Kasumi-1 (cell line): ENCODE data around the gene SNAPC1.
"Not testable (repeated sequence)": the region's sequence is repeated elsewhere in the genome, so short reads cannot be mapped to it uniquely, and the experiment has no call there.

ENCODE experiments used
- DNase-seq, 2 experiments: peaks; one replicate each; lab custom pipeline; 2025; lab: John Stamatoyannopoulos, UW

Gene SNAPC1, protein sequence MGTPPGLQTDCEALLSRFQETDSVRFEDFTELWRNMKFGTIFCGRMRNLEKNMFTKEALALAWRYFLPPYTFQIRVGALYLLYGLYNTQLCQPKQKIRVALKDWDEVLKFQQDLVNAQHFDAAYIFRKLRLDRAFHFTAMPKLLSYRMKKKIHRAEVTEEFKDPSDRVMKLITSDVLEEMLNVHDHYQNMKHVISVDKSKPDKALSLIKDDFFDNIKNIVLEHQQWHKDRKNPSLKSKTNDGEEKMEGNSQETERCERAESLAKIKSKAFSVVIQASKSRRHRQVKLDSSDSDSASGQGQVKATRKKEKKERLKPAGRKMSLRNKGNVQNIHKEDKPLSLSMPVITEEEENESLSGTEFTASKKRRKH

GRCh38 chr14:61761959-61762786 lies at the start of gene SNAPC1:
Gene SNAPC1 (plus strand): TSS chr14:61762420. CDS start chr14:61762461, 41 bp downstream.
- DNase-seq, result peak; percentile 98 to 99

- DNase-seq, result no peak
These were observed 48.3 kb upstream of the SNAPC1 start for GRCh38 chr14:61713724-61714437.

DNA sequence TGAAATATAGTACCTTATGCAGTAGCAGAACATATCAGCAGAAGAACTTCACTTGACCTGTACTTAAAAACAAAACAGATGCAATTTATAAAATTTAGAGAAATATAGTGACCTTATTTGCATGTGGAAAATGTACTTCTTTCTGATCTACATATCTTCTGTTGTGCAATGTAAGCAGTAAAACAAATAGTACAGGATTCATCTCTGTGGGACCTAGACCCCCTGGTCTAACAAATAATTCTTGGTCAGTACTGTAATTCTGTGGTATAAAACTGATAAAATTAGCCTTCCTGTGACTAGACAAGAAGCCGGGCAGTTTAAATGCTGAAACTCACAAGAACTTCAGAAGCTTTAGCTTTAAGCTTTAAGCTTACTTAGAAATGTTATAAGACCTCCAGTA lies 45.3 kb upstream of the SNAPC1 start:
- DNase-seq, result no peak

GRCh38 chr14:61718039-61718438 lies 44.2 kb upstream of the SNAPC1 start:
- no peak for DNase-seq

- no peak for DNase-seq
These were observed 42.6 kb upstream of the SNAPC1 start for GRCh38 chr14:61719344-61720293.

DNA sequence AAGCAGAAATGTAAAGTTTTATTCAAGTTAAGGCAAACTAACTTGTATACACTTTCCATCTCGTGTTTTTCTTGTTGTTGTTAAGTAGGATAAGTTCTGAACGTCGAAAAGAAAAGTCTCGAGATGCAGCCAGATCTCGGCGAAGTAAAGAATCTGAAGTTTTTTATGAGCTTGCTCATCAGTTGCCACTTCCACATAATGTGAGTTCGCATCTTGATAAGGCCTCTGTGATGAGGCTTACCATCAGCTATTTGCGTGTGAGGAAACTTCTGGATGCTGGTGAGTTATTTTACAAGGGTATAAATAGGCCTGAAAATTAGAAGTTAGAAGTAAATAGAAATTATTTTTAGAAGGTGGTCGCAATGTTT lies 41.9 kb upstream of the SNAPC1 start:
- DNase-seq, result no peak

DNA sequence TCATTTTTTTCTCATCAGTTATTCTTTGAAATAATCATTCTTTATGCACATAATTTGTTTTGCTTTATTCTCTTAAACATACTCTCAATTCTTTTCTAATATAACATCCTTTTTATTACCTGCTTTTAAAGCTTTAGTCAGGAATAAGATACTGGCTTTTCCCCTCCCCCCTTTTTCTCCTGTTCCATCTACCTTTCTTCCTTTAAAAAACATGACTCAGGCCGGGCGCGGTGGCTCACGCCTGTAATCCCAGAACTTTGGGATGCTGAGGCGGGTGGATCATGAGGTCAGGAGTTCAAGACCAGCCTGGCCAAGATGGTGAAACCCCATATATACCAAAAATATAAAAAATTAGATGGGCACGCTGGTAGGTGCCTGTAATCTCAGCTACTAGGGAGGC lies 41.5 kb upstream of the SNAPC1 start:
- DNase-seq, result no peak

DNA sequence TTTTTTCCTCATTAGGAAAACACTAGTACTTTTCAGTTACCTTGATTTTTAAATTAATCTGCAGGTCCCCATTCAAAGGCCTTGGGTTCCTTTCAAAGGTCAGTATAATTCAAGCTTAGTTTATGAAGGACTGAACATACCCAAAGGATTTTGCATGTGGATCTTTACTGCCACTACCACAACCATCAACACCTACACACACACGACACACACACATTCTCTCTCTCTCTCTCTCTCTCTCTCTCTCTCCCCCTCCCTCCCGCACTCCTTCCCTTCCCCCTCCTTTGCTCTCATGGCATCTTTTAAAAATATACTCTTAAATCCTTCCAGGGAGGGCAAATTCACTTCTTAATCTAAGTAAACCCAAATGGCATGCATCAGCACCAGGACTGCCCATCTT lies 38.1 kb upstream of the SNAPC1 start:
- no peak for DNase-seq

DNA sequence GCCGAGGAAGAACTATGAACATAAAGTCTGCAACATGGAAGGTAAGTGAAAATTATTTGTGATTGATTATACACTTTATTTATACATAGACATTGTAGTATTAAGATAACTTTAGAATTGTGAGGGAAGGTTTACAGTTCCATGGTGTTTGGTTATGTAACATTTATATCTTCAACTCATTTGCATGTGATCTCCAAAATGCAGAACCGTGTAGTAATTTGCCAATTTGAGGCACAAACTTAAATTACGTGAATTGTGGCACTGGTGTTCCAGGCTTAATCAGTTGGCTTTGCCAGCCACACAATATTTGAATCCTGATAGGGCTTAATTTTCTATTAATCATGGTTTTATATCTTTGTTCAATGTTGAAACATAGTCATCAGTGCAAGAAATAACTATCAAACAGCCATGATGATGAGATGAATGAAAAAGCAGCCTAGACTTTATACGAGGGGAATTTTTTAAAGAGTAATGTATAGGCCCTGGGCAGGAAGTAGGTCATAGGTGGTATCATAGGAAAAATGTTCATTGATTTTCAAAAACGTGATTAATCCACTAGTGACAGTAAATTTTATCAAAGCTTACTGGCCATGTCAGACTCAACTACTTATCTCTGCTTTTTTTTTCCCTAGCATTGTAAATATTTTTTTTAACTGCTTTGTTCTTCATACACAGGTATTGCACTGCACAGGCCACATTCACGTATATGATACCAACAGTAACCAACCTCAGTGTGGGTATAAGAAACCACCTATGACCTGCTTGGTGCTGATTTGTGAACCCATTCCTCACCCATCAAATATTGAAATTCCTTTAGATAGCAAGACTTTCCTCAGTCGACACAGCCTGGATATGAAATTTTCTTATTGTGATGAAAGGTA lies 35.2 kb upstream of the SNAPC1 start:
- no peak for DNase-seq

DNA sequence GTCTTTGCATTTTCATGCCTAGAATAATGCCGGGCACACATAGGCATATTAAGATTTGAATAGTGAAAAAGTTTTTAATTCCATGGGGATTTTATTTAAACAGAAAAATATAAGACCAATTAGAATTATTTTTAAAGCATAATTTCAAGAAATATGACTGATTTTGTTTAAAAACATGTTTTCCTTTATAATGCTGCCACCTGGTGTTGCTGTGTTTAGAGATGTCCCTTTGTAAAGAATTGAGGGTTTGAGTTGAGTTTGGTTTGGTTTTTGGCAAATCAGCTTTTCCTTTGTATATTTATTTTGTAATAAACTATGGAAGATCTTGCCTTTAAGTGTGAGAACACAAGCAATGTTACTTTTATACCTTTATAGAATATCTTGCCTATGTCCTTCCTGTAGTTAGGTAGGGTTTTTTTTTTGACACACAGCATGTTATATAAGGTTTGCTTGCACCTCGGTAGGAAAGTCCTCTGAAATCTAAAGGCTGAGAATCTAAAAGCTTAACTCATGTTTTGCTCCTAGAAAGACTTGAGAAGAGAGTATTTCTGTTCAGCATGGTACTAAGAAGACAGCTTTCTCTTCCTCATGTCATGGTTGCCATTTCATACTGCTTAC lies 31.4 kb upstream of the SNAPC1 start:
- DNase-seq, result peak; percentile 13 to 36

DNA sequence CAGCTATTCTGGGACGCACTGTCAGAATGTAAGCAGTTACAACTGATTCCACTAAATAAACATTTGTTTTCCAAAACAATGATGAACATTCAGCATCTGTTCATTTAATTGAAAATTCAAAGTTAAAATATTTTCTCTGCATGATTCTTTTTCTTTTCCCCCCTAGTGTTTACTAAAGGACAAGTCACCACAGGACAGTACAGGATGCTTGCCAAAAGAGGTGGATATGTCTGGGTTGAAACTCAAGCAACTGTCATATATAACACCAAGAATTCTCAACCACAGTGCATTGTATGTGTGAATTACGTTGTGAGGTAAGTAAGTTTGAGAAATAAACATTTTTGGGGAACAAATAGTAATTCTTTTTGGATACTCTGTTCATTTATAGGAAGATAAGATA lies 28.2 kb upstream of the SNAPC1 start:
- peak in 1 of 2 experiments; percentile 13 for DNase-seq

DNA sequence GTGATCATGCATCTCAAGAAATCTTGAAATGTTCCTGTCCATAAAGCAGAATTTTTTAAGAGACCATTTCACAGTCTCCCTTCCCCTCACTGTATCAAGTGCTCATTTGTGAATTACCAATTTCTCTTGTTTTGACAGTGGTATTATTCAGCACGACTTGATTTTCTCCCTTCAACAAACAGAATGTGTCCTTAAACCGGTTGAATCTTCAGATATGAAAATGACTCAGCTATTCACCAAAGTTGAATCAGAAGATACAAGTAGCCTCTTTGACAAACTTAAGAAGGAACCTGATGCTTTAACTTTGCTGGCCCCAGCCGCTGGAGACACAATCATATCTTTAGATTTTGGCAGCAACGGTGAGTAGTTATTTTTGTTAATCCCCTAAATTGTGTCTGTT lies 25.5 kb upstream of the SNAPC1 start:
- no peak for DNase-seq

DNA sequence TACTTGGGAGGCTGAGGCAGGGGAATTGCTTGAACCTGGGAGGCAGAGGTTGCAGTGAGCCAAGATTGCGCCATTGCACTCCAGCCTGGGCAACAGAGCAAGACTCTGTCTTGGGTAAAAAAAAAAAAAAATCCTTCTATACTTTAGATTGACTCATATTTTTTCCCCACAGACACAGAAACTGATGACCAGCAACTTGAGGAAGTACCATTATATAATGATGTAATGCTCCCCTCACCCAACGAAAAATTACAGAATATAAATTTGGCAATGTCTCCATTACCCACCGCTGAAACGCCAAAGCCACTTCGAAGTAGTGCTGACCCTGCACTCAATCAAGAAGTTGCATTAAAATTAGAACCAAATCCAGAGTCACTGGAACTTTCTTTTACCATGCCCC lies 24.3 kb upstream of the SNAPC1 start:
- DNase-seq, result no peak

DNA sequence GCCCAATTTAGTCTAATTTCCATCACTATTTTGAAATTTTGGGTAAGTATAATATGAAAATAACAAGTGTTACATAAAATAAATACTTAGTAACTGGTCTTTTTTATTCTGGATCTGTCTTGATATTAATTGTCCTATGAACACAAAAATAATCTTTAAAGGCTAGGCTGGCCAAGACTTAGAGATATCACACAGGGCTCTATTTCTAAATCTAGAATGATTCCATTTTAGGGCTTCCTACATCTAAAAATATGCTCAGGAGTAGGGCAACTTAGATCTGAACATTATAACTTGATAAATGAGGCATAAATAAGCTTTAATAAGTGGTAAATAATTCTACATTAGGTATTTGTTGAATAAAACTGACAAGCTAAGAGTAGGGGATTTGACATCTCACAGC lies 23.1 kb upstream of the SNAPC1 start:
- DNase-seq, result no peak

DNA sequence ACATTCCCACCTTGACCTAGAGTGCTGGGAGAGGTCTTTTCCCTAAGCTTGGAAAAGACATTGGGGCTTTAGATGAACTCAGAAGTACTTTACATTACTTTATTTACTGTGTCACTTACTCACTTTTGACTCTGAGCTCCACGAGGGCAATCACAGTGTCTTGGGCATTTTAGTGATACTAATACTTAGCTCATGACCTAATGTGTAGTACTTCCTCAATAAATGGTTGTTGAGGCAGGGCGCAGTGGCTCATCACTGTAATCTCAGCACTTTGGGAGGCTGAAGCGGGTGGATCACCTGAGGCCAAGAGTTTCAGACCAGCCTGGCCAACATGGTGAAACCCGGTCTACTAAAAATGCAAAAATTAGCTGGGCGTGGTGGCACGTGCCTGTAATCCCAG lies 19.8 kb upstream of the SNAPC1 start:
- DNase-seq, result no peak

- DNase-seq, result no peak
These were observed 18.0 kb upstream of the SNAPC1 start for GRCh38 chr14:61744238-61744637.

- not testable (repeated sequence) for DNase-seq
These were observed 15.9 kb upstream of the SNAPC1 start for GRCh38 chr14:61746346-61746745.

DNA sequence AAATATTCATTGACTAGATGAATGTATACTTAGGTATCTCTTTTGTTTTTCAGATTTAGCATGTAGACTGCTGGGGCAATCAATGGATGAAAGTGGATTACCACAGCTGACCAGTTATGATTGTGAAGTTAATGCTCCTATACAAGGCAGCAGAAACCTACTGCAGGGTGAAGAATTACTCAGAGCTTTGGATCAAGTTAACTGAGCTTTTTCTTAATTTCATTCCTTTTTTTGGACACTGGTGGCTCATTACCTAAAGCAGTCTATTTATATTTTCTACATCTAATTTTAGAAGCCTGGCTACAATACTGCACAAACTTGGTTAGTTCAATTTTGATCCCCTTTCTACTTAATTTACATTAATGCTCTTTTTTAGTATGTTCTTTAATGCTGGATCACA lies 15.3 kb upstream of the SNAPC1 start:
- DNase-seq, result no peak

DNA sequence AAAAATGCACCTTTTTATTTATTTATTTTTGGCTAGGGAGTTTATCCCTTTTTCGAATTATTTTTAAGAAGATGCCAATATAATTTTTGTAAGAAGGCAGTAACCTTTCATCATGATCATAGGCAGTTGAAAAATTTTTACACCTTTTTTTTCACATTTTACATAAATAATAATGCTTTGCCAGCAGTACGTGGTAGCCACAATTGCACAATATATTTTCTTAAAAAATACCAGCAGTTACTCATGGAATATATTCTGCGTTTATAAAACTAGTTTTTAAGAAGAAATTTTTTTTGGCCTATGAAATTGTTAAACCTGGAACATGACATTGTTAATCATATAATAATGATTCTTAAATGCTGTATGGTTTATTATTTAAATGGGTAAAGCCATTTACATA lies 14.9 kb upstream of the SNAPC1 start:
- DNase-seq, result no peak

DNA sequence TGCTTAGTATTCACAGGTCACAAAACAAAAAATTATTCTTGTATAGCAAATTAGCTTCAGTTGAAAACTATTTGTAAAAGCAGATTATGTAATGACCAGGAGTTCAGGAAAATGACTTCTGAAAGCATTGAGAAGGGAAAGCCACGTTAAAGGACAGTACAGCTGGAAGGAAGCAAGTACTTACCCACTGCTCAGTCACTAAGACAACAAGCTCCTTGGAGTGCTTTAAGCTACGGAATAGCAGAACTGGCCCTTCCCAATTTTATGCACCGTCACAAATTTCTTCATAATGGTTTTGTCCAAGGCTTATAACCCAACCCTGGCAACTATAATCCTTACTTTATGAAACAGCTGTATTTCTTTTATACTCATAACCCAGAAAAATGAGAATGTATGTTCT lies 13.0 kb upstream of the SNAPC1 start:
- peak in 1 of 2 experiments; percentile 23 for DNase-seq
